C4-2B (cell line): ENCODE results near the gene WDR7.

Experiments
- H3K27ac ChIP-seq: fragments of 450-650 bp; 2 replicates; pipeline ENCODE4 v1.5.1; 2017
- ZFX ChIP-seq: fragments of 450-650 bp; IDR thresholded peaks from 2 replicates; pipeline ENCODE4 v1.6.1; 2017
- TF ChIP-seq, protein P1 (sequence below): fragments of 450-650 bp; conservative IDR thresholded peaks from 2 replicates; pipeline ENCODE4 v1.5.1; 2017; ENCODE audit warnings: mild to moderate bottlenecking

Gene WDR7

DNA sequence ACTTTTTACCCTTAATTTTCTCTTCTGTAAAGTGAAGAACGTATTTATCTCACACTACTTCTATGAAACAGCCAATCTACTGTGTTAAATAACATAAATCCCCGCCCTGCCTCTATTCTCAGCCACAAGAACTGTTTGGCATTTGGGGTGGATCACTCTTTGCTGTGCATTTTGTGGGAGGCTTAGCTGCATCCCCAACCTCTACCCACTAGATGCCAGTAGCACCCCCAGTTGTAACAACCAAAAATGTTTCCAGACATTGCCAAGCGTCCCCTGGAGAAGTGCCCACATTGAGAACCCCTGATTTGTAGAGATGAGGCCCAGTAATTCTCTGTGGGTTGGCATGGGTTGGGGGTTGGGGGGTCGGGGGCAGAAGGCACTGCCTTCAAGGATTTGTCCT is 401.0 kb downstream of the WDR7 start:
- H3K27ac ChIP-seq = no peak overlapping the region
- TF ChIP-seq, protein P1, sequence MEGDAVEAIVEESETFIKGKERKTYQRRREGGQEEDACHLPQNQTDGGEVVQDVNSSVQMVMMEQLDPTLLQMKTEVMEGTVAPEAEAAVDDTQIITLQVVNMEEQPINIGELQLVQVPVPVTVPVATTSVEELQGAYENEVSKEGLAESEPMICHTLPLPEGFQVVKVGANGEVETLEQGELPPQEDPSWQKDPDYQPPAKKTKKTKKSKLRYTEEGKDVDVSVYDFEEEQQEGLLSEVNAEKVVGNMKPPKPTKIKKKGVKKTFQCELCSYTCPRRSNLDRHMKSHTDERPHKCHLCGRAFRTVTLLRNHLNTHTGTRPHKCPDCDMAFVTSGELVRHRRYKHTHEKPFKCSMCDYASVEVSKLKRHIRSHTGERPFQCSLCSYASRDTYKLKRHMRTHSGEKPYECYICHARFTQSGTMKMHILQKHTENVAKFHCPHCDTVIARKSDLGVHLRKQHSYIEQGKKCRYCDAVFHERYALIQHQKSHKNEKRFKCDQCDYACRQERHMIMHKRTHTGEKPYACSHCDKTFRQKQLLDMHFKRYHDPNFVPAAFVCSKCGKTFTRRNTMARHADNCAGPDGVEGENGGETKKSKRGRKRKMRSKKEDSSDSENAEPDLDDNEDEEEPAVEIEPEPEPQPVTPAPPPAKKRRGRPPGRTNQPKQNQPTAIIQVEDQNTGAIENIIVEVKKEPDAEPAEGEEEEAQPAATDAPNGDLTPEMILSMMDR = no peak
- no peak for TF ChIP-seq ZFX

- no peak for TF ChIP-seq ZFX
- TF ChIP-seq, protein P1 = no peak
- no peak overlapping the region for H3K27ac ChIP-seq
These were observed 401.6 kb downstream of the WDR7 start for GRCh38 chr18:57052759-57053158.

DNA sequence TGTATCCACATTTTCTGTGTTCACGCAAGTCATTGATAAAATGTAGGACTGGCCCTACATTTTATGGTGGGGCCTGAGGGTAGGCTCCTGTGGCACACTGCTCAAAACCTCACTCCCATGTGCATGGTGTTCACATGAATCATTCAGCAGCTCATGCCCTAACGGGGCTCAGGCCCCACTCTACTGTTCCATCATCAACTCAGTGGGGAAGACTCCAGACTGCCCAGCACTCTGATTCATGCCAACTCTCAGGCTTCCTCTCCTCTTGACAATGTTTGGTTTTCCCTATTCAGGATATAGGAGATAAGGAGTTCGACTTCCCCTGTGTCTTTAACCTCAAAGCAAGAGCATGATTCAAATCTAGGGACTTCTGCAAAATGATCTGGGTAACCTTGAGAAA is 403.7 kb downstream of the WDR7 start:
- no peak overlapping the region for H3K27ac ChIP-seq
- no peak for TF ChIP-seq ZFX
- TF ChIP-seq, protein P1 = no peak

DNA sequence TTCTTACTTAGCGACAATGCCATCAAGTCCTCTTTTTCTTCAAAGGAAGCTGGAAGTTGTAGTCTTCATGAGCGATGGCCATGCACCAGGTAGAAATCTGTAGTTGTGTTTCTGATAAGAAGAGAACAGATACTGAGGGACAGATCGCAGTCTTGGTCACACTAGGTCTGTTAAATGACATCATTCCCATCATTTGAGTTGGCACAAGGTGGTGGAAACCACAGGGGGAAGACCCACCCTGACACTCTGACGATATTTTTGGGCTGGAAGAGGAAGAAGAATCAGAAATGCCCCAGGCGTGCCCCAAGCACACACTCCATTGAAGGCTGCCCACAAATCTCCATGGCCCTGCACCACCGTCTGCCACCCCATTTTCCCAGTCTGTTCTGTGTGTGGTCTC is 406.7 kb downstream of the WDR7 start:
- no peak for TF ChIP-seq ZFX
- TF ChIP-seq, protein P1 = no peak
- H3K27ac ChIP-seq = no peak overlapping the region

- H3K27ac ChIP-seq = no peak overlapping the region
- TF ChIP-seq, protein P1 = no peak
- TF ChIP-seq ZFX = no peak
These were observed 407.6 kb downstream of the WDR7 start for GRCh38 chr18:57058734-57059133.

- no peak overlapping the region for H3K27ac ChIP-seq
- no peak for TF ChIP-seq ZFX
- TF ChIP-seq, protein P1 = no peak
These were observed 408.2 kb downstream of the WDR7 start for GRCh38 chr18:57059366-57059765.

DNA sequence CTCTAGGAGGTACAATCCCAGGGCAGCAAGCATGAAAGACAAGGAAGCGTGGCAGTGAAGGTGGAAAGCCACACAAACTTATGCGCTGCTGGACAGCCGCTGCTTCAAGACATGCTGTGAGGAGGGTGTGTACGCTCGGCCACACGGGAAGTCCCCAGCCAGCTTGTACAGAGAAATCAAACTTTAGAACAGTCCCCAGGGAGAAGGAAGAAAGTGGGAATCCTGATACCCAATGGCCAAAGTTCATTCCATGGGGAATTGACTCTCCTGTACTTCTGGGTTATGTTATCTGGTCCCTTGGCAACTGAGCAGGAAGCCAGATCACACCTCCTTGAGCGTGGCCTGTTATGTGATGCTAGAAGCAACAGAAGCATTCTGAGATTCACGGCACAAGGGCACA is 409.7 kb downstream of the WDR7 start:
- no peak for TF ChIP-seq ZFX
- TF ChIP-seq, protein P1 = no peak
- no peak overlapping the region for H3K27ac ChIP-seq
